ENCODE data around the gene TMEM161B. TPM values are rescaled to one million over a fixed set of nuclear protein-coding genes. Genes with fewer than 3 reads are reported as not detected.
"Not testable (repeated sequence)": the region's sequence is repeated elsewhere in the genome, so short reads cannot be mapped to it uniquely, and the experiment has no call there.

The TMEM161B gene
- total RNA-seq, 1 donor from 2014 or later: 11.1 TPM

DNA sequence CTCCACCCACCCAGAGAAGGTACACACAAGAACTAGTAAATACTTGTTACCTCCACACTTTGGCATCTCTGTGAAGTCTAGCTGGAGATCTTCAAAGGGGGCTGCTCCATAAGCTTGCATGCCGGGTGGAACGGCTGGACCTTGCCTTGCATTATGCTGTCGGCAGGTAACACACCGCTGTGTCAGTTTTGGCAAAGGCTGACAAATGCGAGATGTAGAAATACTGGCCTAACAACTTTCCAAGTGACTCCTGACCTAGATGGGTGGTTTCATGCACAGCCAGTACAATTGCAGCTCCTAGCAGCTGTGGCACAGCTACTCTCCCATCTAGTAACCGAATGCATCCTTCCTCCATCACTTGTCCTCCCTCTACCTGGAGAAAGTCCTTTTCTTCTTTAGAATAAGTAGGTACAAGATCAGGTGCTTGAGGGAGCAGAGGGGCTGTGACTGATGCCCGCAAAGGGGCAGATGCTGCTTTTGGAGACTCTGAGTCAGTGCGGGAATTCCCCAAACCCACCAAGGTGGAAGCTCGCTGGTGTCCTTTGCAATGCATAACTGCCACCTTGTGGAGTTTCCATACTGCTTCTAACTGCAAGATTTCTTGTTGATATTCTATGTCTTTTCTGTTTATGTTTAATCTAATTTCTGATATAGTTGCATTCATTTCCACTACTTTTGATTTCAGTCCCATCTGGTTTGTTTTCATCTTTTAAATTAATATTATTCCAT, 78.4 kb downstream of the TMEM161B start:
- no peak for ATAC-seq
- no peak for DNase-seq
- intact Hi-C loops (cut with micrococcal nuclease): no loop called here

DNA sequence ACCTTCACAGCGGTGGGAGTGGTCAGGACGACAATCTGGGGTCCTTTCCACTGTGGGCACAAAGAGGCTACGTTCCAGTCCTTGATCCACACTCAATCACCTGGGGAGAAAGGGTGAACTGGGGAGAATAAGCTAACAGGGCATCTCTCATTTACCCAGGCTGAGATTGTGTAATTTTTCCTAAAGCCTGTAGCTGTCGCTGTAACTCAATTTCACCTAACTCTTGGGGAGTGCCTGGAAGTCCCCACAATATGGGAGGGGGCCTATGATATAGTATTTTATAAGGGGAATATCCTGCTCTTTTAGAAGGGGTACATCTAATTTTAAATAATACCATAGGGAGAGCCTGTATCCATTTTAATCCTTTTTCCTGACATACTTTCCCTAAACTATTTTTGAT, 79.2 kb downstream of the TMEM161B start:
- intact Hi-C loops (cut with micrococcal nuclease); DNase-seq; ATAC-seq: not testable (repeated sequence)

GRCh38 chr5:88188458-88189132, 80.0 kb downstream of the TMEM161B start:
- intact Hi-C loops (cut with micrococcal nuclease): no loop called here
- no peak for DNase-seq
- no peak for ATAC-seq

DNA sequence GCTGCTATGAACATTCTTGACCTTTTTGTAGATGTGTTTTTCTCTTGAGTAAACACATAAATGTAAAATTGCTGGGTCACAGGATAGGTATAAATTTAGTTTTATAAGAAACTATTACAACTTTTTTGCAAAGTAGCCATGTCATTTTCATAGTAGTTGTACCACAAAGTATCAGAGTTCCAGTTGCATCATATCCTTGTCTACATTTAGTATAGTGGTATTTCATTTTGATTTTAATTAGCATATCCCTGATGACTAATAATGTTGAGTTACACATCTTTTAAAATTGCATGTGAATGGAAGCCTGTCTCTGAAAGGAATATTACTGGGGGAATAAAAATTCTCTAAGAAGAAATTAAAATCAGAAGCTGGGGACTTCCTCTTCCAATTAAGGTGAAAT, 85.4 kb downstream of the TMEM161B start:
- intact Hi-C loops (cut with micrococcal nuclease): no loop called here
- ATAC-seq (no peak), DNase-seq (no peak)

DNA sequence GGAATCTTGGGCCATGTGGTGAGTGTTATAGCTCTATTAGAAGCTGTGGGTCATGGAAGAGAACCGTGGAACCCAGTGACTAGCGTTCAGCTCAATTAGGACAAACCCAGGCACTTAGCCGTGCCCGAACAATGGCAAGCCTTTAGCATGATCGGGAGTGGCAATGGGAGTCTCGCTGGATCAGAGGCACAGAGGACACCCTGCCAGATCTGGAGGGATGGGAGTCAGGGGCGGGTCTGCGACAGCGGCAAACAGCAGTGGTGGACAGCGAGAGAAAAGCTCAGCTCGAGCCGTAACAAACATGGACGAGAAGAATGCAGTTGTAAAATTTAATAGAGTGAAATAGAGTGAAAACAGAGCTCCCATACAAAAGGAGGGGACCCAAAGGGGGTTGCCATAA, 91.2 kb downstream of the TMEM161B start:
- ATAC-seq; DNase-seq; intact Hi-C loops (cut with micrococcal nuclease): not testable (repeated sequence)

DNA sequence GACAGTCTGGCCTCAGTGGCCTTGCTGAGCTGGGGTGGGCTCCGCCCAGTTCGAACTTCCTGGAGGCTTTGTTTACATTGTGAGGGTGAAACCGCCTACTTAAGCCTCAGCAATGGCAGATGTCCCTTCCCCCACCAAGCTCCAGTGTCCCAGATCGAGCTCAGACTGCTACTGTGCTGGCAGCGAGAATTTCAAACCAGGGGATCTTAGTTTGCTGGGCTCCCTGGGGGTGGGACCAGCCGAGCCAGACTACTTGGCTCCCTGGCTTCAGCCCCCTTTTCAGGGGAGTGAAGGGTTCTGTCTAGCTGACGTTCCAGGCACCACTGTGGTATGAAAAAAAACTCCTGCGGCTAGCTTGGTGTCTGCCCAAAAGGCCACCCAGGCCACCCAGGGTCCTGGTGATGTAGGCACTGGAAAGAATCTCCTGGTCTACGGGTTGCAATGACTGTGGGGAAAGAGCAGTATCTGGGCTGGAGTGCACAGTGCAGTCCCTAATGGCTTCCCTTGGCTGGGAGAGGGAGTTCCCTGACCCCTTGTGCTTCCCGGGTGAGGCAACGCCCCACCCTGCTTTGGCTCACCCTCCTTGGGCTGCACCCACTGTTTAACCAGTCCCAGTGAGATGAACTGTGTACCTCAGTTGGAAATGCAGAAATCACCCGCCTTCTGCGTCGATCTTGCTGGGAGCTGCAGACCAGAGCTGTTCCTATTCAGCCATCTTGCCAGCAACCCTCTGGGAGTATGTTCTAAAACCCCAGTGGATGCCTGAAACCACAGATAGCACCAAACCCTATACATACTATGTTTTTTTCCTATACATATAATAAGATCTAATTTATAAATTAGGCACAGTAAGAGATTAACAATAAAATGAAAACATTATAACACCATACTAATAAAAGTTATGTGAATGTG, 95.5 kb downstream of the TMEM161B start:
- DNase-seq (no peak), ATAC-seq (no peak)
- intact Hi-C loops (cut with micrococcal nuclease): no loop called here

DNA sequence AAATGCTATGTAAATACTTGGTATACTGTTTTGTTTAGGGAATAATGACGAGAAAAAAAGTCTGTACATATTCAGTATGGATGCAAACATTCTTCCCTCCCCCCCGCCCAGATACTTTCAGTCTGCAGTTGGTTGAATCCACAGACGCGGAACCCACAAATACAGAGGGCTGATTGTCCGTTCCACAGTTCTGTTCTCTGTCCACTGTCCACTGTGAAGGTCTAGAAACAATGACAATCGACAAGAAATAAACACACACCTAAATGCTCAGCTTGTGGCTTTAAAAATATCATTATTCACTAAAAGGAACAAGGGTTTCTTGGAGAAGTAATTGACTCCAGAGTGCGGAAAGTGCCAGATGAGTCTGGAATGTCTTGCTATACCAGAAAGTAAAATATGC, 109.1 kb downstream of the TMEM161B start:
- DNase-seq: no peak
- intact Hi-C loops (cut with micrococcal nuclease): no loop called here
- ATAC-seq: no peak

DNA sequence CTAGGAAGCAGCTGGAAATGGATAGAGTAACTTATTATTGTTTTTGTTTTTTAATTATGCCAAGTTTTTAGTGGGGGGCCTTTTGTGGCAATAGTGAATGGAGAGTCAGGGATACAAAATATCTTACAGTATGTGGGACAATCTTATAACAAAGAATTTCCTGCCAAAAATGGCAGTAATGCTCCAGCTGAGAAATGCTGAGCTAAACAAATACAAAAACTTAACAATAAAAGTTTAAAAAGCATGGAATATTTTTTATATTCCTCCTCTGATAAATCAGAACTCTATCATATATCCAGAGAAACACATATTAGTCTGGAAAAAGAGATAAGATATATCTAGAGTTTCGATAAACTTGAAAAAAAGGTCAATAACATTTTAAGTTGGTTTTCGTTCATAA, 110.6 kb downstream of the TMEM161B start:
- no peak for DNase-seq
- intact Hi-C loops (cut with micrococcal nuclease): no loop called here
- ATAC-seq: no peak

- DNase-seq (no peak), ATAC-seq (no peak)
- intact Hi-C loops (cut with micrococcal nuclease): no loop called here
Measured at GRCh38 chr5:88154891-88155290, 113.8 kb downstream of the TMEM161B start.

GRCh38 chr5:88150747-88151146, 117.9 kb downstream of the TMEM161B start:
- DNase-seq (no peak), ATAC-seq (no peak)
- intact Hi-C loops (cut with micrococcal nuclease): no loop called here

- DNase-seq: no peak
- intact Hi-C loops (cut with micrococcal nuclease): no loop called here
- no peak for ATAC-seq
Measured at GRCh38 chr5:88145611-88146467, 122.8 kb downstream of the TMEM161B start.

DNA sequence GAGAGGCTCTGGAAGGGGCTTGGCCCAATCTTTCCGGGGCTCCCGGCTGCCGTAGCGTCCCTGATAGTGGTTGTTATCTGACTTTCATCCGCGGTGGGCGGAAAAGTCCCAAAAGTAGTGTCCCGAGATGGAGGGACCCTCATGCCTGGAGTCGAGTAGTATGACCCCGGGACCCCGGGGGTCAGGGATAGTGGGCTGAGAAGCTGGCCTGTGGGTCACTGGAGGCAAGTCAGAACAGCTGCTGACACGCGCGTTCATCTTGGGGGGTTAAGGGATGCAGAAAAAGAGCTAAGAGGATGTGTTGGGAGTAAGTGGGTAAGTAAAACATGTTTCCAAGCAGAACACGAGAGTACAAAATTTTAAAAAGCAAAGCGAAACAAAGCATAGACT, 123.4 kb downstream of the TMEM161B start:
- ATAC-seq: no peak
- no peak for DNase-seq
- intact Hi-C loops (cut with micrococcal nuclease): no loop called here

Measured in left ventricle myocardium superior (tissue), 1 donor.